SK-N-DZ (cell line): ENCODE results near the gene ATP5F1B. TPM values are rescaled to one million over a fixed set of nuclear protein-coding genes. Genes with fewer than 3 reads are reported as not detected.
A peak's percentile ranks its signal among the peaks of the same experiment; 100 is the strongest.
"Not testable (repeated sequence)": the region's sequence is repeated elsewhere in the genome, so short reads cannot be mapped to it uniquely, and the experiment has no call there.

Source experiments
- DNase-seq: peaks from one replicate; pipeline ENCODE4 v3.0.0-alpha.2; 2015; ENCODE audit warnings: low spot score
- polyA plus RNA-seq, 2 experiments: library from polyadenylated mRNA; depleted of rRNA; stranded (reverse); fragments of >200 nt; gene quantifications; 2 replicates each; pipeline ENCODE4 v1.2.3, GENCODE V29; 2014

Gene ATP5F1B
- 892 and 940 TPM in 2 replicates for polyA plus RNA-seq (2014; cell fraction: cytosol; rRNA removed)
- 611 and 648 TPM in 2 replicates for polyA plus RNA-seq (2014; cell fraction: nucleus; rRNA removed)

DNA sequence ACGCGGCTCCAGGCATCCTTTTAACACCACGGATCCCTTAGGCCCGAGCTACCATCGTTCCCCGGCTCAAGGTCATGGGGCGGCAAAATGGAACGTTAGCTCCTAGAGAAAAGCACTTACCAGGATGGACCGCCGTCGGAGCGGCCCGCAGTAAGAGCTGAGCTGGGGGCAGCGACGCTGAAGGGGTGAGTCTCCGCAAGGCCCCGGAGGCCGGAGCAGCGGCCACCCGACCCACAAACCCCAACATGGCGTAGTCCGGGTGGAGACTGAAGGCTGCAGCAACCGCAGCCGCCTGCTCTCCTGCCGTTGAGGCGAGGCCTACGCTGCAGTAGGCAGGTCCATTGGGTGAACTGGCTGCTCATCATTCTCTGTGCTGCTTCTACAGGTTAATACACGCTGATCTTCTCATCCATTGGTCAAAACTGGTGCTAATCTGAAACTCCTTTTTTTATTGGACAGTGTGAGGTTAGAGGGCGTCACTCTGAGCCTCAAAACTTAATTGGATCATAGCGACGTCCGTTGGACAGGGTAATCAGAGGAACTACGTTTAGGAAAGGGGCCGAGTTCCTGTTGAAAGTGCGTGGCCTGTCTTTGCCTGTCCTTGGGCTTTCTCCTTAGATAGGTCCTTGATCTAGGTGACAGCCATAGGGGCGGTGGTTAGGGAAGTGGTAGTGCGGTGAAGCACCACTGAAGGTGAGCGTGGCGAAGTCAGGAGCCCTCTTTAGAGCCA lies at the start of gene ATP5F1B:
TSS of gene ATP5F1B (minus strand) at position 268 of the 730 bp plus-strand sequence. CDS start at position 247, 21 bp downstream.
- peak; percentile 100 for DNase-seq

DNA sequence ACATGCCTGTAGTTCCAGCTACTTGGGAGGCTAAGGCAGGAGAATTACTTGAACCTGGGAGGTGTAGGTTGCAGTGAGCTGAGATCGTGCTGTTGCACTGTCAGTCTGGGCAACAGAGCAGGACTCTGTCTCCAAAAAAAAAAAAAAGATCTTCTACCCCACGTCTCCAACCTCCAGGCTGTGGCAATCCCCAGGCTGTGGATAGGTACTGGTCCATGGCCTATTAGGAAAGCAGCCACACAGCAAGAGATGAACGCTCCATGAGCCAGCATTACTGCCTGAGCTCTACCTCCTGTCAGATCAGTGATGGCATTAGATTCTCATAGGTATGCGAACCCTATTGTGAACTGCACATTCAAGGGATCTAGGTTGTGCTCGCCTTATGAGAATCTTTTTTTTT lies 48.4 kb upstream of the ATP5F1B start:
- no peak for DNase-seq

DNA sequence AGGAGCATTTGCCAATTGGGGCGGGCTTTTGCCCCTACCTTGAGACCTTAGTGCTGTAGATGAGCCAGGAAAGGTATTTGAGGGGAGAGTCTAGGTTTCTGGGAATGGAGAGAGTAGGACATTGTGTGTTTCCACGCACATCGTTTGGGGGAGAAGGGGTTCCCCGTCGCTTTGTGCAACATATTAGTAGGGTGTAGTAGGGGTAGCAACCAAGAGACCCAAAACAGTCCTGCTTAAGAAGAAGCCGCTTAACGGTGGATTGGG lies 43.0 kb upstream of the ATP5F1B start:
- DNase-seq: no peak

DNA sequence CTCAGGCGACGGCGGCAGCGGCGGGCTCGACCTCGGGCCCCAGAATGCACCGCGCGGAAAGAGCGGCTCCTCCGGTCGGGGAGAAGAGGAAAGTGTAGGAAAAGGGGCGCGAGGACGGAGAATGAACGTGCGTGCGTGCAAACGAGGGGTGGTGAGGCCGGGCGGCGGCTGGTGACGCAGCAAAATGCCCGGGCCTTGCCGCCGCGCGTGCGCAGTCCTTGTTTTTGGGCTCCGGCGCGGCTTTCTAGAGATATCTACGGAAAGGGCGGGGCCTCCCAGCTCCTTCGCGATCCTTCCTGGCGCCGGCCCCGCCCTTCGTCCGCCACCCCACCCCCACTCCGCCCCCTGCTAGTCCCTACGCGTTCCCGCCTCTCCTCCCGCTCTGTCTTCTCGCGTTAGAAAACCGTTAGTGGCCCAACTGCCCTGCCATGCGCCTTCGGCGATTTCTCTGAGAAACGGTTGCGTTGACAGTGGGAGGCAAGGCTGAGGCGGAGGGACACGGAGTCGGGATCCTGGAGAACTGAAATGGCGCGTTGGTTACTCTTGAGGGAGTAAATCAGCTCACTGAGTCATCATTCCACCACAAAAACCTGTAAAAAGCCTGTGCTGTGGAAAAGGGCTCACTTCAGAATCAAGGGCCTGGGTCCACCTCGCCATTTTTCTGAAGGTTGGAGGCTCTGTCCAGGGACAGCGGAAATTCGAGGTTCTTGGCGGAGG lies 42.5 kb upstream of the ATP5F1B start, which contains the start of gene PTGES3:
TSS of gene PTGES3 (minus strand) at position 156 of the 717 bp plus-strand sequence. CDS start 285 bp downstream, outside the sequence.
- DNase-seq: peak; percentile 98

DNA sequence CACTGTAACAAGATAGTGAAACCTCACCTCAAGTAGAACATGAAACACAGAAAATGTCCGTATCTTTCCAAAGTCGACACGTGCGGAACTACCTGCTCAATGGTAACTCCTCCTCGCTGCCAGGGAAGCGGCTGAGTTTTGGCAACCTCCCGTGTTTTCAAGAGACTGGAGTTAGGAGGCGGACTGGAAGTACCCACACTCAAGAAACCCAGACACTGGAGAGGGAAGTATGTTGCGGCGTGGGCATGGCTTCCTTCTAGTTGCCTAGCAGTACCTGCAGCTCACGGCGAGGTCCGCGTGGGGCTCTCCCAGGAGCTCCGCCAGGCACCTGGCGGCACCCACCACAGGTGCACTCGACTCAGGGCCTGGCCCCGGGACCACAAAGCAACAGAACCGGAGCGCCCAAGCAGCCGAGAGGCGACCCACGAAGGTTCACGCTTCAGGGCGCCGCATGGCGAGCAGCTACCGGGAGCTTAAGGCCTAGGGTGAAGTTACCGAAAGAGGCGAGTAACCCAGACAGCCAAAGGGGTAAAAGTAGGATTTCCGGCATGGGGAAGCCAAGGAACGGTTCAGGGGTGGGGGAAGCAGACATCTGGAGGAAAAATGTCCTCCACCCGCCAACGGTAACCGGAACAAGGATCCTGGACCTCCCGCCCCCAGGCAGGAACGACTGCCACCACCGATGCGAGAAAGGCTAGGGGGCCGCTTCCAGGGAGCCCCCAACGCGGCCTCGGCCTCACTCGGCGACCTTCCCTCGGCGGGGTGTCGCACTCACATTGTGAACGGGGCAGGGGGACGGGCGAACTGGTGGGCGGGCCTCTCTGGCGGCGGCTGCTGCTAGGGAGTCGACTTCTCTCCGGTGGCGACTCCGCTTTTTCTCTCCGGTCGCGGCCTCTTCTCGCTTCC lies 41.7 kb upstream of the ATP5F1B start:
- peak; percentile 33 for DNase-seq

DNA sequence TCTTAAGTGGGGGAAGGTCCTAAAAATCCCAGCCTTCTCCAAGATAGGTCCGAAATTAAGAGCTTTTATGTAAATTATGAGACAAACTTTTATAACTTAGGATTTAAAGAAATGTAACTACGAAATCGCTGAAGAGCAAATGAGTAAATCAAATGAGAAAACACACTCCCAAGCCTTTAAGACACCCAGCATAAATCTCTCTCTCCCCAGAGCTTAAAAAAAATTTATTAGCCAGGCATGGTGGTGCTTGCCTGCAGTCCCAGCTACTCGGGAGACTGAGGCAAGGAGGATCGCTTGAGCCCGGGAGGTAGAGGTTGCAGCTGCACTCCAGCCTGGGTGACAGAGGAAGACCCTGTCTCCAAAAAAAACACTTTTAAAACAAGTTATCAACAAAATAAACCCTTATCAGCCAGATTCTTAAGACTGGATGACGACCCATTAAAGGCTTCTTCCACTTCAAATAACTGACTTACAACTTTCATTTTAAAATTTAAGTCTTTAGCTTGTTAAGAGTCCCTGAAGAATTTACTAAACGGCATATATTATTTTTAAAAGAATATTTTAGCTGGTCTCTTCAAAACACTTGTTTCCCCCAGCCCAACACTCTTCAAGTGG lies 39.1 kb upstream of the ATP5F1B start:
- no peak for DNase-seq

DNA sequence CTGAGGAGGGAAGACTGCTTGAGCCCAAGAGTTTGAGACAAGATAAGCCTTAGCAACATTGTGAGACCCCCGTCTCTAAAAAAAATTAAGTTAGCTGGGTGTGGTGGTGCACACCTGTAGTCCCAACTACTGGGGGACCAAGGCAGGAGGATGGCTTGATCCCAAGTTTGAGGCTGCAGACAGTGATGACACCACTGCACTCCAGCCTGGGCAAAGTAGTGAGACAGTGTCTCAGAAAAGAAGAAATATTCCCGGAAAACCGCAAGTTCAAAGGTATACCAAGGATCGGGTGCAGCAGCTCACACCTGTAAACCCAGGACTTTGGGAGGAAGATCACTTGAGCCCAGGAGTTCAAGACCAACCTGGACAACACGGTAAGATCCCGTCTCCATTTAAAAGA lies 36.5 kb upstream of the ATP5F1B start:
- no peak for DNase-seq

DNA sequence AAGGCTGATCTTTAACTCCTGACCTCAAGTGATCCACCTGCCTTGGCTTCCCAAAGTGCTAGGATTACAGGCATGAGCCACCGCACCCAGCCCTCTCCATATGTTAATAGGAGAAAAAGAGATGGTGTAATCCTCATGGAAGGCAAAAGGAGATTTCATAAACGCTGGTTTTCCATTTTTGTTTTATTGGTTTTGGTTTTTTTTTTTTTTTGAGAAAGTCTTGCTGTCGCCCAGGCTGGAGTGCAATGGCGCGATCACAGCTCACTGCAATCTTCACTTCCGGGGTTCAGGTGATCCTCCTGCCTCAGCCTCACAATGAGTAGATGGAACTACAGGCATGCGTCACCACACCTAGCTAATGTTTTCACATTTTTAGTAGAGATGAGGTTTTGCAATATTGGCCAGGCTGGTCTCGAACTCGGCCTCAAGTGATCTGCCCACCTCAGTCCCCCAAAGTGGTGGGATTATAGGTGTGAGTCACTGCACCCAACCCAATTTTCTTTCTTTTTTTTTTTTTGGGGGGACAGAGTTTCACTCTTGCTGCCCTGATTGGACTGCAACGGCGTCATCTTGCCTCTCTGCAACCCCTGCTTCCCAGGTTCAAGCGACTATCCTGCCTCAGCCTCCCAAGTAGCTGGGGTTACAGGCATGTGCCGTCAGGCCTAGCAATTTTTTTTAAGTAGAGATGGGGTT lies 34.2 kb upstream of the ATP5F1B start:
- no peak for DNase-seq

DNA sequence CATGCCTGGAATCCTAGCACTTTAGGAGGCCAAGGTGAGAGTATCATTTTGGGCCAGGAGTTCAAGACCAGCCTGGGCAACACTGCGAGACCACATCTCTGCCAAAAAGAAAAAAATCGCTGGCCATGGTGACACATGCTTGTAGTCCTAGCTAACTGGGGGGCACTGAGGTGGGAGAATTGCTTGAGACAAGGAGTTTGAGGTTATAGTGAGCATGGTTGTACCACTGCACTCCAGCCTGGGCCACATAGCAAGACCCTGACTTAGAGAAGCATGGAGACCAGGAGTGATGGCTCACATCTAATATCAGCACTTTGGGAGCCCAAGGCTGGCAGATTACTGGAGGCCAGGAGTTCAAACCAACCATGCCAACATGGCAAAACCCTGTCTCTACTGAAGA lies 33.1 kb upstream of the ATP5F1B start:
- DNase-seq: no peak

DNA sequence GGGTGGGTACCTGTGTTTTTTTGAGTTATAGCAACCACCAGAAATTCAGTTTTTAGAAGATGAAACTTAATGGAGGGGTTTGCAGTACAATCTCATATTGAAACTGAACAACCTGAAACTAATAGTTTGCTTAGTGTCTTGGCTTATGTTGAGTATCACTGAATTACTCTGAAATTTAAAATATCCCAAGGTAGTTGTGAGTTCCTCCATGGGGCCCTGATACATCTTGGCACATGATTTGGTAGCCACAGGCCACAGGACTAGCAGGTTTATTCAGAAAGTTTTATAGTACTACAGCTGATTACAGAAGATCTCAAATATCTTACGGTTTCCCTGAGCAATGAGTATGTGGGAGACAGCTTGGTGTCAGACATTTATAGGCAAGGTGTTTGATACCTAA lies 31.9 kb upstream of the ATP5F1B start:
- no peak for DNase-seq

DNA sequence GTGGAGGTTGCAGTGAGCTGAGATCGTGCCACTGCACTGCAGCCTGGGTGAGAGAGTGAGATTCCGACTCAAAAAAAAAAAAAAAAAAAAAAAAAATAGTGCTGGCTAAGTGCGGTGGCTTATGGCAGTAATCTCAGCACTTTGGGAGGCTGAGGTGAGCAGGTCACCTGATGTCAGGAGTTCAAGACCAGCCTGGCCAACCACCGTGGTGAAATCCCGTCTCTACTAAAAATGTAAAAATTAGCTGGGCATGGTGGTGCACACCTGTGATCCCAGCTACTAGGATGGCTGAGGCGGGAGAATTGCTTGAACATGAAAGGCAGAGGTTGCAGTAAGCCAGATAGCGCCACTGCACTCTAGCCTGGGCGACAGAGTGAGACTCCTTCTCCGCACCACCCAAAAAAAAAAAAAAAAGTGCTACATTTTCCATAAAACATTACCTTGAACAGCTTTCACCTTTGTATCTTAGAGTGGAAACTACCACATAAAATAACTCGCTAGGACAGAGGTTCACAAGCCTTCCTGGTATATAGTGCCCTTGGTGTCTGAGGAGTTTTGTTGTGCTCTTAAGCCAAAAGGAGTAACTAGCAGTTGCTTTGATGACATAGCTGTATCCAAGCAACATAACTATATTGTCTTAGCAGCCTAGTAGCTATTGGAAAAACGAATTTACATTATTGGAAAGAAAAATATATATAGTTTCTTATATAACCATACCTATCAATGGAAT lies 31.2 kb upstream of the ATP5F1B start:
- no peak for DNase-seq

DNA sequence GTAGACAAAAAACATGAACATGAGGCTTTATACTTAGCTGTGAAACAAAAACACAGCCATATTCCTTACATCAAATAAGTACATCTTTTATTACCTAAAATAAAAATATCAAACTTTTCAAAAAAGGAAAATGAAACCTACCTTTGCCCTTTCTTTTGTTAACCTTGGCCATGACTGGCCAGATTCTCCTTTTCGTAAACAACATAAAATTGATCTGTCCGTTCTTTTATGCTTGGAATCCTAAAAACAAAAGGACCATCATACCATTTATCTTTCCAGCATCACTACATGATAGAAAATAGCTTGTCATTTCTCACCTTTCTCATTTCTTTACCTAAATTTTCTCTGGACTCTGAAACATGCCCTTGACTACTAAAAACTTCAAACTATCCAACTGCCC lies 25.8 kb upstream of the ATP5F1B start:
- no peak for DNase-seq

DNA sequence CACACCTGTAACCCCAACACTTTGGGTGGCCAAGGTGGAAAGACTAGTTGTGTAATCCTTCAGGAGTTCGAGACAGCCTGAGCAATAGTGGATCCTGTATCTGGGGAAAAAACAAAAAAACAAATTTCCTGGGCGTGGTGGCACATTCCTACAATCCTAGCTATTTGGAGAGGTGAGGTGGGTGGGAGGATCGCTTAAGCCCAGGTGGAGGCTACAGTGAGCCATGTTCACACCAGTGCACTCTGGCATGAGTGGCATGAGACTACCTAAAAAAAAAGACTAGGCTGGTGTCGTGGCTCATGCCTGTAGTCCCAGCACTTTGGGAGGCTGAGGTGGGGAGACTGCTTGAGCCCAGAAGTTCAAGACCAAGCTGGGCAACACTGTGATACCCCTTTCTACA lies 25.1 kb upstream of the ATP5F1B start:
- DNase-seq: no peak

DNA sequence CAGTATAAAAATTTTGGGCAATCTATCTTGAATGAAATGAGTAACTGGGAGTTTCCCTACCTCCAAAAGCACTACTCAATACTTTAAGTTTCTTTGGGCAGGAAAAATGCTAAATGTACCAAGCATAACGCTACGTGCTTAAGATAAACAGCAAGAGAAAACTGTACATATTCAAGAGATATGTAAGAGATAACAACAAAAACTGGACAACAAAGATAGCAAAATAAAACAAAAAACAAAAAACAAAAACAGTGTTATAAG lies 22.3 kb upstream of the ATP5F1B start:
- DNase-seq: no peak

DNA sequence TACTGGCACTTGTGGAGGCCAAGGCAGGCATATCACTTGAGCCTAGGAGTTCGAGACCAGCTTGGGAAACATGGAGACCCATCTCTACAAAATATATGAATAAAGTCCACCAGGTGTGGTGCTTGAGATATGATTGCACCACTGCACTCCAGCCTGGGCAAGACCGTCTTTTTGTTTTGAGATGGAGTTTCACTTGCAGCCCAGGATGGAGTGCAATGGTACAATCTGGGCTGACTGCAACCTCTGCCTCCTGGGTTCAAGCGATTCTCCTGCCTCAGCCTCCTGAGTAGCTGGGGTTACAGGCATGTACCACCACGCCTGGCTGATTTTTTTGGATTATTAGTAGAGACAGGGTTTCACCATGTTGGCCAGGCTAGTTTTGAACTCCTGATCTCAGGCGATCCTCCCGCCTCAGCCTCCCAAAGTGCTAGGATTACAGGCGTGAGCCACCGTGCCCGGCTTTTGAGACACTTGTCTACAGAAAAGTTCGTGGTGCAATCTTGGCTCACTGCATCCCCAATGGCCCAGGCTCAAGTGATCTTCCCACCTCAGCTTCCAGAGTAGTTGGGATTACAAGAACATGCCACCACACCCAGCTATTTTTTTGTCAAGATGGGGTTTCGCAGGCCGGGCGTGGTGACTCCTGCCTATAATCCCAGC lies 16.3 kb upstream of the ATP5F1B start:
- DNase-seq: no peak

DNA sequence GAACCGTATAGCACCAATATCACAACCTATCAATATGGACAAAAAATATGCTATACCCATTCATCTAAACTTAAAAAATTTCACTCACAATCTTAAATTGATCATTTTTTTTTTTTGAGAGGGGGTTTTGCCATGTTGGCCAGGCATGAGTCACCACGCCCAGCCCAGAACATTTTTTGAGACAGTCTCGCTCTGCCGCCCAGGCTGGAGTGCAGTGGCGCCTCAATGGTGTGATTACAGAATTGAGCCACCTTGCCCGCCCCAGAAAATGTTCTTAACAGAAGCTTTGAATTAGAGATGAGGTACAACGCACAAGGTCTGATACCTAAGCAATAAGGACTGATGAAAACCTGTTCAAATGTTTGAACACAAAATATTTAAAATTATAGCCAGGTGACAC lies 15.8 kb upstream of the ATP5F1B start:
- DNase-seq: no peak

DNA sequence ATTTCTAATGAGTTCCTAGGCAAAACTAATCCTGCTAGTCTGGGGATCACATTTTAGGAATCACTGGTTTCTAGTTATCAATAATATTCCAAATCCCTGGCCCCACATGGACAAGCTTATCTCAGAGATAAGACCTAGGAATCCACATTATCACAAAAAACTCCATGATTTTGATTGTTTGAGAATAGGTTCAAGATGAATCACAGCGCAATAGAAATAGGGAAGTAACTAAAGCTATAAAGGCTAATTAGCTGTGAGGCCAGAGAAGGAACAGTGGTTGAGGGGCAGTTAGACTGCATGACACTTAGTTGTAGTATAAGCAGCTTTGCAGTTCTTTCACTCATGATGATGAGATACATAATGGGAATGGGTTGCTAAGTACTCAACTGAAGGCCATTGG lies 13.1 kb upstream of the ATP5F1B start:
- no peak for DNase-seq

DNA sequence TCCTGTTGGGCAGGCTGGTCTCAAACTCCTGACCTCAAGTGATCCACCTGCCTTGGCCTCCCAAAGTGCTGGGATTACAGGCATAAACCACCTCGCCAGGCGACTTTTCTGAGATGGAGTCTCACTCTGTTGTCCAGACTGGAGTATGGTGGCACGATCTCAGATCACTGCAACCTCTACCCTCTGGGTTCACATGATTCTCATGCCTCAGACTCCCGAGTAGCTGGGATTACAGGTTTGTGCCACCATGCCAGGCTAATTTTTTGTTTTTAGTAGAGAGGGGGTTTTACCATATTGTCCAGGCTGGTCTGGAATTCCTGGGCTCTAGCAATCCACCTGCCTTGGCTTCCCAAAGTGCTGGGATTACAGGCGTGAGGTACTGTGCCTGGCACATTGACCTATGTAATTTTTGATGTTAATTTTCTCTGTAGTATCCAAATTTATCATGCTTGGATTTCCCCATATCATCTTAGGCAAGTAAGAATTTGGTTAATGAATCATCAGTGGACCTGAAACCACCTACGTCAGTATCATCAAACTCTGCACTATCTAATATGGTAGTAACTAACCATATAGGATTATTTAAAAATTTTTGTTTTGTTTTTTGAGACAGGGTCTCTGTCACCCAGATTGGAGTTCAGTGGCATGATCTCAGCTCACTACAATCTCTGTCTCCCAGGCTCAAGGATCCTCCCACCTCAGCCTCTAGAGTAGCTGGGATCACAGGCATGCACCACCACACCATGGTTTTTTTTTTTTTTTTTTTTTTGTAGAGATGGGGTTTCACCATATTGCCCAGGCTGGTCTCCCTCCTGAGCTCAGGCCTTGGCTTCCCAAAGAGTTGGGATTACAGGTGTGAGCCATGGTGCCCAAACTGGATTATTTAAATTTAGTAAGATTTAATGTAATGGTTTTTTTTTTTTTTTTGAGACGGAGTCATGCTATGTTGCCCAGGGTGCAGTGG lies 11.9 kb upstream of the ATP5F1B start:
- no peak for DNase-seq

DNA sequence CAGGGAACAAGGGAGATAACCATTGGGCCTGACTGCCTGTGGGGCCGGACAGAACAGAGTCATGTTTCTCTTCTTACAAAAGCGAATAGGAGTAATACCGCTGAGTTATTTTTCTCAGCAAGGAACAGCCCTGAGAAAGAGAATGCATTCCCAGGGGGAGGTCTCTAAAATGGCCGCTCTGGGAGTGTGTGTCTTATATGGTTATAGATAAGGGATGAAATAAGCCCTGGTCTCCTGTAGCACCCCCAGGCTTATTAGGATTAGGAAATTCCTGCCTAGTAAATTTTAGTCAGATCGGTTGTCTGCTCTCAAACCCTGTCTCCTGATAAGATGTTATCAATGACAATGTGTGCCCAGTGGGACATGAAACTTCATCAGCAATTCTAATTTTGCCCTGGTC lies 8.0 kb upstream of the ATP5F1B start:
- not testable (repeated sequence) for DNase-seq
